Activated CD4-positive, alpha-beta T cell treated with anti-CD3 and anti-CD28 coated beads, Interleukin-2, amount 50 U/mL, for 16 hours (primary cell): ENCODE results near the gene LYZL1.
A peak's percentile ranks its signal among the peaks of the same experiment; 100 is the strongest.
"Not testable (repeated sequence)": the region's sequence is repeated elsewhere in the genome, so short reads cannot be mapped to it uniquely, and the experiment has no call there.

Source experiments
- DNase-seq: peaks from one replicate; pipeline ENCODE4 v3.0.0-alpha.2; 2020

The LYZL1 gene

DNA sequence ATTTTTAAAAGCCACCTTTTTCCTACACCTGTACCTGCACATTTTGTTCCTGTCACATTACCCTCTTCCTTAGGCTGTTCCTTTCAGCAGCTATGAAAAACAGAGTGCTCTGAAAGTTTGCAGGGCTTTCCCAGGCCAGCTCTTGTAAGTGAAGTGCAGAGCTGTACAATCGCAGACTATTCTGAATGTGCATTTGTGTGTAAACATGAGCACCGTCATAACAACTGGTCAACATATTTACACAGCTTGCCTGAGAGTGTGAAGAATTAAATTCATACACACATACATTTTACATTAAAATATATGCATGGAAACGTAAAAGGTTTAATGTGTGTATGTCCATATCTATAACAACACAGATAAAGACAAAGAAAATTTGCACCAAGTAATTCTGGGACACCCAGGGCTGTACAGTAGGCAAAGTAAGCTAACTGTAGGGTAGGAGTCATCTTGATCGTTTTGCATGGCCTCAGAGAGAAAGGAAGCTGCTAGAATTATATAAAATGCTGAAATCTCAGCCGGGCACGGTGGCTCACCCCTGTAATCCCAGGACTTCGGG lies 23.6 kb upstream of the LYZL1 start:
- no peak for DNase-seq

DNA sequence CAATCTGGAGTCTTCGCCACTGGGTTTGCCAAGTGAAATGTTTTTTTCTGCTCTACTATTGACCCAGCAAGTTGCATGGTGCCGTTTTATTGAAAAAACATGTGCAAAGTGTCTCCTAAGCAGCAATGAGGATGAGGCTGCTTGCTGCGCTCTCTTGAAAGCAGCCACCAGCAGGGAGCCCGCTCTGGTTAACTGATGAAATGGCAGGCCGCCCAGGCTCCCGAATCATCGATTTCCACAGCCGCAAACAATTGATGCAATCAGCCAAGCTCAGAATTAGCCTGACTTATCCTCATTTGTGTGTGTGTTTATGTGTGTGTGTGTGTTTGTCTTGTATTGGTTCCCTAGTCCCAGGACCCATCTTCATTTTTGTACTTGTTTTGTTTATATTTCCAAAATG lies 22.2 kb upstream of the LYZL1 start:
- DNase-seq, result no peak

DNA sequence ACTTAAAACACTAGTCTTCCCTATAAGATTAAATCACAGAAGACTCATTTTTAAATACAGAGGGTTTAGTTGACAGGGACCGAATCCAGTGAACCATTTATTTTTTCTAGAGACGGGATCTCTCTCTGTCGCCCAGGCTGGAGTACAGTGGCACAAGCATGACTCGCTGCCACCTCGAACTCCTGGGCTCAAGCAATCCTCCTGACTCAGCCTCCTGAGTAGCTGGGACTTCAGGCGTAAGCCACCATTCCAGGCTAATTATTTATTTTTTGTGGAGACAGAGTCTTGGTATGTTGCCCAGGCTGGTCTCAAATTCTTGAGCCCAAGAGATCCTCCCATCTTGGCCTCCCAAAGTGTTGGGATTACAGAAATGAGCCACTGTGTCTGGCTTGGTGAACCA lies 20.9 kb upstream of the LYZL1 start:
- no peak for DNase-seq

DNA sequence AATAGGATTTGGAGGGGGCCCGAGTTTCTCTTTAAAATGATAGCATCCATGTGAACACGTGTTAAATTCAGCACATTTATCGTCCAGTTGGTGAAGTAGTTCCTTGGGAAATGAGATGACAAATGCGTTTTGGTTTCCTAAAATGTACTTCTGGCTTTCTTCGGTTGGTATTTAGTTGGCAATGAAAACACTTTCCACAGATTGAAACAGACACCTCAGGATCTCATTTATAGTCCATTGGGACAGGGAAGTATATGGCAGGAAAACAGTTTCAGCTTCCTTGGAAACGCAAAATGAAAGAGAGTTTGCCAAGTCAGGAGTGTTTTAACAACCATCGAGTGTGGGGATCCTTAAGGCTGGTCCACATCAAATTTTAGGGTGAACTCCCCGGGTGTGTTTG lies 19.4 kb upstream of the LYZL1 start:
- DNase-seq, result no peak

DNA sequence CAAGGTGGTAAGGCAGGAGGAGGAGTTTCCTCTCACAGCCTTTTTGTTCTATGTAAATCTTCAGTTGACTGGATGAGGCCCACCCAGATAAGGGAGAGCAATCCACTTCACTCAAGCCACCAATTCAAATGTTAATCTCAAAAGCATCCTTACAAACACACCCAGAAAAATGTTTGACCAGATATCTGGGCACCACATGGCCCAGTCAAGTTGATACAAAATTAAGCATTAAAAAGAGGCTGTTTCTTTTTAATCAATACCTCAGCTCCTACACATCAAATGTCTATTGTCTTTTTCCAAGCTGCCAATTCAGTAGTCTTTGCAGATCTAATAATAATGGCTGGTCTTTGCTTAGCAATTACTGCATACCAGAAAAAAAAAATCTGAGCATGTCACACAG lies 18.0 kb upstream of the LYZL1 start:
- DNase-seq, result no peak

DNA sequence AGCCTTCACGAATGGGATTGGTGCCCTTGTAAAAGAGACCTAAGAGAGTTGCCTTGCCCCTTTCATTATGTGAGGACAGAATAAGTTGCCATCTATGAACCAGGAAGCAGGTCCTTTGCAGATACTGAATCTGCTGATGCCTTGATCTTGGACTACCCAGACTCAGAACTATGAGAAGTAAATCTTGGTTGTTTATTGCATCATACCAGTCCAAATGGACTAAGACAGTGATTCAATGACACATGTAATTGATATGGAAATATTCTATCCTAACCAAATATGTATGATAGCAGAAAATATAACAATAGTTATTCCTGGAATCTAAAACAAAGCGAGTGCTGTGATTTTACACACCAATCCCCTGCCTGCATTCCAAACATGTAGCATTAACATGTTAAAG lies 17.0 kb upstream of the LYZL1 start:
- DNase-seq, result no peak

DNA sequence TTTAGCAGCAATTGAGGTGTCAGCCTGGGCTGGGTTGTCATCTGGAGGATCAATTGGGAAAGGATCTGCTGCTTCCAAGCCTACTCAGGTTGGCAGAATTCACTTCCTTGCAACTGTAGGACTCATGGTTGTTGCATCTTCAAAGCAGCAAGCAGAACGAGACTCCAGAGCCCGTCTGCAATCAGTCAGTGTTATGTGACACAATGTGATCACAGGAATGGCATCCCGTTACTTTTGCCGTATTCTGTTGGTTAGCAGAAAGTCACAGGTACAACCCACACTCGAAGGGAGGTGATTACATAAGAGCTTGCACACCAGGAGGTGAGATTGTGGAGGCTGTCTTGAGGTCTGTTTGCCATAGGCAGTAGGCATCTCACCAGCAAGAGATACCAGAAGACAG lies 15.4 kb upstream of the LYZL1 start:
- DNase-seq, result no peak

DNA sequence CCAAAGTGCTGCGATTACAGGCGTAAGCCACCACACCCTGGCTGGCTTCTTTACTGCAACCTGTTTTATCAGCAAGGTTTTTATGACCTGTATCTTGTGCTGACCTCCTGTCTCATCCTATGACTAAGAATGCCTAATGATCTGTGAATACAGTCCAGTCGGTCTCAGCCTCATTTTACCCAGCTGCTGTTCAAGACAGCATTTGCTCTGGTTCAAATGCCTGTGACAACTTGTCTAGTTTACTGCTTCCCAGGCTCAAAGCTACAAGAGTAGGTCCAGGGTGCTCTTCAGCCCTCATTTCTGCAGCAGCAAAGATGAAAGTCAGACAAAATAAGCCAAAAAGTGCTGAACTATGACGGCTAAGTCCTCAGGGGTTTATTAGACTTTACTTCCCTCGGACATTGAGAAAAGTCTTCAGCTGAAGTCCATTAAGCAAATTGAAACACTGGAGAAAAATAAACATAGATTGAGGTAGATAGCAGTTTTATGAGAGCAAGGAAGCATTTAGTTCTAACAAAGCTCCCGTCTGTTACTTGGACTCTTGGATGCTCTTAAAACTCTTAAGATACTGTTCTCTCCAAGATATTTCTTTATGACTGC lies 12.5 kb upstream of the LYZL1 start:
- no peak for DNase-seq

DNA sequence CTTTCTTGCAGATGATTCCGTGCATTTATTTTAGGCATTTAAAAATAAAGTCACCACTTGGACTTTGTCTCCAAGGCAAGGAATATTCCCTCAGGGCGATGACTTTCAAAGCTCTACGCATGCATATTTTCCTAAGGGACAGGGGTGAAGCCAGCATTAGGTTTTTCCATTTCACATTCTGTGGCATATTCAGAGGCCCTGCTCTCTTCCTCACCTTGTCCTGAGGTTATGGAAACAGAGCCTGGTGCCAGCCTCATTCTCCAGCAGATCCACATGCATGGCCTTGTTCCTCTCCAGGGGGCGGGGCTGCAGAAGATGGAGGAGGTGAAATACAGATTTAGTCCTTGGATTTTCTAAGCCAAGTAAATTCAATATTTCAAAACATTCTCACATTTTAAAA lies 11.6 kb upstream of the LYZL1 start:
- no peak for DNase-seq

DNA sequence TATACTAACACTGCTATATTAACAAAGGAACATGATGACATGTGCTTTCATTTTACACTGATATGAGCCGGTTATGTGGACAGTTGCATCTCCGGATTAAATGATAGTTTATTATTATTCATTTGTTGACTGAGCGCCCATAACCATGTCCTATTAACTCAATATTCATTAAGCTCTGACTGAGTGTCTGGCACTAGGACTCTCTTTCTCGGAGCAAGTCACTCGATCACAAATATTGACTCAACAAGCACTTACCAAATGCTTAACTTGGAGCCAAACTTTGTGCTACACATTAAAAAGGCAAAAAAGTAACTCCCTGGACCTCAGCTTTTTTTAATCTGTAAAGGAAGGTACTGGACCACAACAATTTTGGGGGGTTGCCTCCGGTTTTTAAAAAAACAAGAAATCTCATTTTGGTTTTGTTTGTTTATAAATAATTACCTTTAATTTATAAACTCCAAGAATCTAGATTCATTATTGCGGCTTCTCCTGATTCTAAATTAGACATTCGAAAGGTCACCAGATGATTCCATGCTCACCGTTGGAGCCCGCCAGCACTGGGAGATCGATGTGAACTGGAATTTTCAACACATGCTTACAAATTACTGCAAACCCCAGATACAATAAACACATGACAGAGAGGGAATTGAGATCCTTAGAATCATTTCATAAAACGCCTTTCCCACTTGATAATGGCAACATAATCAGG lies 8.9 kb upstream of the LYZL1 start:
- DNase-seq, result no peak

DNA sequence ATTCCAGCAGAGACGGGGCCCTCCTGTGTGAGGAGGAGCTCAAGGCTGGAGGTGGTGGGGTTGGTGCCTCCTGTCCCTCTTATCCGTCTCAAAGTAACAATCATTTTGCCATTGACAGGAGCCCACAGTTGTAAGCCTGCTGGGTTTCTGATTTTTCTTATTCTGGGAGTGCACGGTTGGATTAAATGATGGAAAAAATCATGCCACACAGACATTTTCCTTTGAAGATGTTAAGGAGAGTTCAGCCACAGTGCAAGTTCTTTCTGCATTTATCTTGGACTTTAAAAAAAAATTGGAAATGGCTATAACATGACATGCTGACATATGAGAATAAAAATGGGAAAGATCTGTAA lies 8.4 kb upstream of the LYZL1 start:
- DNase-seq, result no peak

DNA sequence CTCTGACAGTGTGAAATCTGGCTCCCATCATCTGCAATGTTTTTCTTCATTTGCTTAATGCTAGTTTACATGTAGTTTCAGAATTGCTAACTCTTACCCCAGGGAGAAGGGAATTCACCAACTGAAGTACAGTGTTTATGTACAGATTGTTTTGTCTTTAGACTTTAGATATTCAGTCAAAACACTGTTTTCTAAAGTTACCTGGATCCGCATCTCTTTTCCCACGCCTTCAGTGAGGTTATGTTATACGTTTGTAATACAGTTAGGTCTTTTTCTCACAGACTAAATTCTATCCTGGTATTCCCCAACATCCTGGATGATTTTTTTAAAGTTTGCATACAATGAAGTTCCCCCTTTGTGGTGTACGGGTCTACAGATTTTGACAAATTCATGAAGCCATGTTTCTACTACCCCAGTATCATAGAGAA lies 3.2 kb upstream of the LYZL1 start:
- DNase-seq, result no peak

DNA sequence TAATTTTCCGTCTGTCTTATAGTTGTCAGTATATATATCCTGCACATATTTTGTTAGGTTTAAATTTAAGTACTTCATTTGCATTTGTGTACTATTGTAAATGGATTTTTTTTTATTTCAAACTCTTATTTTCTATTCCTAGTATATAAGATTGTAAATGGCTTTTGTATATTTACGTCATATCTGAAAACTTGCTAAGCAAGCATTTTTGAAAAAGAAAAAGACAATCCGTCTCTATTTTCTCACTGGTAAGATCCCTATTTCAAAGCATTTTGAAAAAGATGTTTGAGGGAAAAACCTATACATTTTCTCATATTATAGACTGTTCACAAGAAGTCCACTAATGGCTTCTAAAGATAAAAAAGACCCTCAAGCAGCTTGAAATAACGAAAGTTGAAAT lies 1.2 kb upstream of the LYZL1 start:
- no peak for DNase-seq

DNA sequence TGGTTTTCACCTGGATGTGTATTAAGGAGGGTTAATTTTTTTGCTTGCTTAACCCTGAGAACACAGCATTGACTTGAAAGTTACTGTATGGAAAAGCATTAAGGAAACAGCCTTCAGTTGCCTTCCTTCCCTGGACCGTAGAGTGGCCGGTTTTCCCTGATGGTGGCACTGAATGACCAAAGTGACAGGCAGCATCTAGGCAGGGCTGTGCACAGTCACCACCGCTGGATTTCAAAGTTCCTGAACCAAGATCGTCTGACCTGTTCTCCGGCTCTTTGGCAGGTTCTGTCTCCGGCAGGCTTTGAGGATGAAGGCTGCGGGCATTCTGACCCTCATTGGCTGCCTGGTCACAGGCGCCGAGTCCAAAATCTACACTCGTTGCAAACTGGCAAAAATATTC lies 2.7 kb downstream of the LYZL1 start:
- DNase-seq, result not testable (repeated sequence)

DNA sequence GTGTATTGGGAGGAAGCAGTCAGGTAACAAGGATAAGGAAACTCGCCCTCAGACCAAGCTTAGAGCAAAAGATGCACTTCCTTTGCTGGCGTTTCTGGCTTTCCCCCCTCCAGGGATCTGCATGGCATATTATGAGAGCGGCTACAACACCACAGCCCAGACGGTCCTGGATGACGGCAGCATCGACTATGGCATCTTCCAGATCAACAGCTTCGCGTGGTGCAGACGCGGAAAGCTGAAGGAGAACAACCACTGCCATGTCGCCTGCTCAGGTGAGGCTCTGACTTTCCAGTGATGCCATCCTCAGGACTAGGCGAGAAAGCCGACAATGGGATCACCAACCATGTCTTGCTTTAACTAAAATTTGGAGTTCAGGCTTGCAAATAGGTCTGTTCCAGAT lies 3.5 kb downstream of the LYZL1 start:
- not testable (repeated sequence) for DNase-seq

DNA sequence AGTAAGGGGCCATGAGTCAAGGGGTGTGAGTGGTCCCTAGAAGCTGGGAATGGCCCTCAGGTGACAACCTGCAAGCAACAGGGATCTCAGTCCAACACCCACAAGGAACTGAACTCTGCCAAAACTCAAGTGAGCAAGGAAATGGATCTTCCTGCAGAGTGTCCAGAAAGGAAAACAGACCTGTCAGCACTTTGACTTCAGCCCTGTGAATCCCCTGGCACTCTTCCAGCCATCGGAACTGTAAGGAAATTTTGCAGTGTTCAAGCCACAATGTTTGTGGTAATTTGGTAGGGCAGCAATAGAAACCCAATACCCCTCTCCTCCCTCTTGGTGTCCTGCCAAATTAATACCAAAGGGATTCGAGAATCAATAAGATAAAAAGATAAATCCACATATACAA lies 6.9 kb downstream of the LYZL1 start:
- no peak for DNase-seq

DNA sequence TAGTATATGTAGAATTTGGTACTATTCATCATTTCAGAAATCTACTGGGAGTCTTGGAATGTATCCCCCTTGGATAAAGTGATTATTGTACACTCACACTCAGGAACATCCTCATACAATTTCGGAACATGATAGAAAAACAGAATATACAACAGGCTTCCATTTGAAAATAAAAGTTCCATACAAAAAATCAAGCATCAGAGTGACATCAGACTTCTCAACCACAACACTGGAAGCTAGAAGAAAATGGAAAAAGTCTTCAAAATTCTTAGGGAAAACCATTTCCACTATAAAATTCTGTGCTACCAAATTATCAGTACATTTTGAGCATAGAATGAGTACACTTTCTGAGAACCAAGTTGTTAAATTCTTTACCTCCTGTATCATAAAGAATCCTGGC lies 8.8 kb downstream of the LYZL1 start:
- no peak for DNase-seq

DNA sequence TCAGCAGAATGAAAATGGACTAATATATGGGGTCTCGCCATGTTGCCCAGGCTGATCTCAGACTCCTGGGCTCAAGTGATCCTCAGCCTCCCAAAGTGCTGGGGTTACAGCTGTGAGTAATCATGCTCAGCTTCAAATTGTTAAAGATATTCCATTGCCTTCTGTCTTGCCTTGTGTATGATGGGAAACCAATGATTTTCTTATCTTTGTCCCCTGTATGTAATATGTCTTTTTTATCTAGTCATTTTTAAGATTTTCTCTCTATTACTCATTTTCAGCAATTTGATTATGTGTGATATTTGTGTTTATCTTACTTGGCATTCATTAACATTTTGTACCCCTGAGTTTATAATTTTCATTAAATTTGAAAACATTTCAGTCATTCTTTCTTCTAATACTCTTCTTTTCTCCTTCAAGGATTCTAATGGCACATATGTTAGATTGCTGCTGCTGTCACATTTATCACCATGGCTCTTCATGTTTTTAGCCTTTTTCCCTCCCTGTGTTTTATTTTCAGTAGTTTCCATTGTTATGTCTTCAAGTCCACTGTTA lies 12.6 kb downstream of the LYZL1 start:
- no peak for DNase-seq

DNA sequence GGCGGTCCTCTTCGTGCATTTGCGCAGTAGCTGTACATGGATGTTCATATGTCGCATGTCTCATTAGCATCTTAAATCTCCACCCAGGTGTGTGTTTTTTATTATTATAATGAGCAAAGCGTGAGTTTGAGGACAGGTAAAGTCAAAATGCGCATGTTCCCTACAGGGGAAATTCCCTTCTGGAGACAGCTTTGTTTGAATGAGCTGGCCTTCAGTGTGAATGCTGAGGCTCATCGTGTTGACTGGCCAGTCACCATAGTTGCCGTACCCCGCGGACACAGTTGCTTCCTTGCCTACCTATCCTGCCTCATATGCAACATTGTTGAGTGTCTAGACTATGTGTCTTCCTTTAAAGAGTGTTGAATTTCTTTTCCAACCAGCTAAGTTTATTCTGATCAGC lies 13.6 kb downstream of the LYZL1 start:
- no peak for DNase-seq

DNA sequence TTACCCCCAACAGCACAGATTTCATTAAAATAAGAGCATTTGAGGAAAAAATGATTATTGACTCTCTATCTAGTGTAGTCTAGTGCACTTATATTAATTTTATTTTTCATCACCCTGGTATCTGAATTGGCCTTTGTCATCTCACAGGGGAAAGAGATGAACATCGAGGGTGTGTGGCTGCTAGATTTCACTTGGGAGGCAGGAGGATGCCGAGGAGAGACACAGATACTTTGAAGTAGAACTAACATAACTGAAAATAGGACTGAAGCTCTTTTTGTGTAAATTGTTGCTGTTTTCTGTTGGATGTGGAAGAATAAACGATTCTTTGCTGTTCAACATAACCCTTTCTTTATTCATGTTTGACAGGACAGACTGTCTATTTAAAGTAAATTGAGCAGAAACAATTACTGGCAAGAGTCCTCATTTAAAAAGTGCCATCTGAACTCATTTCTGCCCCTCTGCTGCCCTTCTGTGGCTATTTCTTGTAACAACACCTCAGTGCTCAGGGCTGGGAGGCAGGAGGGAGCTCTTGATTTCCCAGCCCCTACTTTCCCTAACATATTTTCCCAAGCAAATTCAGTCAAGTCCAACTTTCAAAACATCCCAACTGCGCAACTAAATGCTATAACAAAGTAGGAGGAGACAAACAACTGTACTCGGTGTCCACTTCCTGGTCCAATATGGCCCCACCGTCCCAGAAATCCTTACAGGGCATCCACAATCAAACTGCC lies 15.6 kb downstream of the LYZL1 start:
- DNase-seq, result peak; percentile 40

DNA sequence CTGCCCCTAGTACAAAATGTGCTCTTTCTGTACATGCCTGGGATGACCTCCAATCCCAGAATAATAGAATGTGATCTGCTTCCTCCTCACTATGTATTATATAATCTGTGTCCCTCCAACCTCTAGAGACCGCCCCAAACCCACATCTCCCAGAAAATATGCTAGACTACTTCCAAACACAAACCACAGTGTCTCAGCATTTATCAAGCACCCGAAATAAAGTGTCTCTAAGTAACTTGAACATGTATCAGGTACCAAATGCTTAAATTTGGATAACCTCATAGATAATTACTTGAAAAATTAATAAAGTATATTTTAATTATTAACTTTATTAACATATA lies 16.1 kb downstream of the LYZL1 start:
- DNase-seq, result no peak

DNA sequence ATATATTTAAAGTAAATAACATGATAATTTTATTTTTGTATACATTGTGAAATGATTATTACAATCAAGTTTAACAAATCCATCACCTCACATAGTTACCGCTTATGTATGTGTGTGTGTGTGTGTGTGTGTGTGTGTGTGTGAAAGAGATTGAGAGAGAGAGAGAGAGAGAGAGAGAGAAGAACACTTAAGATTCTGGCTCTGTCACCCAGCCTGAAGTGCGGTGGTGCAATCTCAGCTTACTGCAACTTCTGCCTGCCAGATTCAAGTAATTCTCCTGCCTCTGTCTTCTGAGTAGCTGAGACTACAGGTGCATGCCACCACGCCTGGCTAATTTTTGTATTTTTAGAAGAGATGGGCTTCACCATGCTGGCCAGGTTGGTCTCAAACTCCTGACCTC lies 17.8 kb downstream of the LYZL1 start:
- no peak for DNase-seq

DNA sequence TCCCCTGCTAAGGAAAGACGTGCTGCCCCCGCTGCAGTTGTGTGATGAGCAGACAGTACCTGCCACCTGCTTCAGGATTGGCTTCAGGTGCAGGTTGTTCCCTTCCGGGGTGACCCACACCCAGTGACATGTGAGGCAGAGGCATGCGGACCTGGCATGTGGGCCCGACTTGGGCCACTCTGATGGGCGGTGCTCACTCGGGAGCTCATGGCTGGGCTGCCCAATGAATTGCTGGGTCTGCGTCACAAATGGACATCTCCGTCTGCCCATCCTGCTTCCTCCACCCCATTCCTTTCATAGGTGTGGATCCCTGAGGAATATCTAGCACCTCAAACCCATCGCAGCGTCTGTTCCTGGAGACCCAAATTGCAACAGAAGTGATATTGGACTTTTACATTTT lies 19.3 kb downstream of the LYZL1 start:
- not testable (repeated sequence) for DNase-seq

DNA sequence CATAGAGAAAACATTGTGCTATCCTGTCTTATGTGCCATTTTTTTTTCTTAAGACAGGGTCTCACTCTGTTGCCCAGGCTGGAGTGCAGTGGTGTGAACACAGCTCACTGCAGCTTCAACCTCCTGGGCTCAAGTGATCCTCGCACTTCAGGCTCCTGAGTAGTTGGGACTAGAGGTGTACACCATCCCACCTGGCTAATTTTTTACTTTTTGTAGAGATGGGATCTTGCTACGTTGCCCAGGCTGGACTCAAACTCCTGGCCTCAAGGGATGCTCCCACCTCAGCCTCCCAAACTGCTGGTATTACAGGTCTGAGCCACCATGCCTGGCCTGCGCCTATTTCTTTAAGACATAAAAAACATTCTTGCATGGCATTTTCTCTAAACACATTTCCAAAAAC lies 20.6 kb downstream of the LYZL1 start:
- DNase-seq, result no peak
